GM15510 (cell line): ENCODE measurements around the gene MRPS10.

Source experiments
- POLR2A ChIP-seq: IDR thresholded peaks from 3 replicates; pipeline ENCODE4 v1.6.1; 2011; ENCODE audit warnings: borderline replicate concordance; ENCODE audit not compliant: insufficient read length; ENCODE audit errors: extremely low read depth

The MRPS10 gene

GRCh38 chr6:42217519-42218367, at the start of gene MRPS10:
MRPS10 (minus strand) TSS chr6:42217861; CDS start chr6:42217849, 12 bp downstream.
- TF ChIP-seq POLR2A = peak; percentile 95

- TF ChIP-seq POLR2A = no peak
Observed at GRCh38 chr6:42266538-42266937, 48.9 kb upstream of the MRPS10 start.

- no peak for TF ChIP-seq POLR2A
Observed at GRCh38 chr6:42264852-42265390, 47.3 kb upstream of the MRPS10 start.

DNA sequence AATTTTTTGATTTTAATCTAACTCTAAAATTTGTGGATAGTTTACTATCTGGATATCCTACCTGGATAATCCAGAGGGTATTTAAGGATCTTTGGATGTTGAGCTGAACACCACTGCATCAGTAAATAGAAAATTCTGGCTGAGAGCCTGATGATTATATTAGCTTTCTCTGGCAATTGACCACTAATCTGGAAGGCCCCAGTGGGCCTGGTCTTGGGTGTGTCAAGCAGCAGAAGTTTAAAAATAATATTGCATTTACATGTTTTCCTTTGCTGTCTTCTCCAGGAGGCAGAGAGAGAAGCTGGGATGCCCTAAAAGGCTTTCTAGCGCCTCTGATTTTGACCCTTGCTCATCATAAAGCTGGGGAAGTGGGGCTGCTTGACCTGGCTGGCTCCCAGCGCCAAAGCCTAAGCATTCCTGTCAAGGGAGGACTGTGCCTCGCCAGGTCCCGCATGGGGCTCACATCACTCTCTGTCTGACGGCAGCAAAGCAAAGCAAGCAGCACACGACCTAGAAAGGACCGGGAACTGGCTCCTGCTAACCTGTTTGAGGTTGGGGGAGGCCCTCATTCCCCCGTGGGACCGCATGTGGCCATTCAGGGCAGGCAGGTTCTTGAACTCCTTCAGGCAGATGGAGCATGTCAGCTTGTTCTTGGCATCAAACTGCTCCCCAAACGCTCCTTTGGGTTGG, 46.6 kb upstream of the MRPS10 start:
- no peak for TF ChIP-seq POLR2A

DNA sequence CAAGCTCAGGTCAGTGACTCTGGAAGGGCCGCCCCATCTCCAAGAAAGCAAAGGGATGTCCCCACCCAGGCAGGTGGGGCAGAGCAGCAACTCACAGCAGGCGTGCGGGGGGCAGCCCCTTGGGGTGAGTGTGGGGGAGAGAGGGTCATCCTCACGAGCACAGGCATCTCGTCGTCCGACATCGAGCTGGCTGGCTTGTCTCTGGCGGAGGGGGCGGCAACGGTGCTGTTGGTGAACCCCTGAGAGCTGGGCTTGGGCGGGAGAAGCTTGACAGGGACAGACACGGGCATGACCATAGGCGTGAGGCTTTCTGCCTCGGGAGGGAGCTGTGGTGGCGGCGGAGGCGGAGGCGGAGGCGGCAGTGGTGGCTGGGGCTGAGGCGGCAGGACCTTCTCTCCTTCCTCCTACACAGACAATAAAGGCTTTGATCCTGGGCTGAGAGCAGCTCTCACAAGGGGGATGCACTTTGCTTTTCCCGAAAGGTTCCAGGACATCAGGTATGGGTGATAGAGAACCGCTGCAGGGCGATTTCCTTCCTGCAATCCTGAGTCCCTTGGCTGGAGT, 45.6 kb upstream of the MRPS10 start:
- TF ChIP-seq POLR2A = no peak

DNA sequence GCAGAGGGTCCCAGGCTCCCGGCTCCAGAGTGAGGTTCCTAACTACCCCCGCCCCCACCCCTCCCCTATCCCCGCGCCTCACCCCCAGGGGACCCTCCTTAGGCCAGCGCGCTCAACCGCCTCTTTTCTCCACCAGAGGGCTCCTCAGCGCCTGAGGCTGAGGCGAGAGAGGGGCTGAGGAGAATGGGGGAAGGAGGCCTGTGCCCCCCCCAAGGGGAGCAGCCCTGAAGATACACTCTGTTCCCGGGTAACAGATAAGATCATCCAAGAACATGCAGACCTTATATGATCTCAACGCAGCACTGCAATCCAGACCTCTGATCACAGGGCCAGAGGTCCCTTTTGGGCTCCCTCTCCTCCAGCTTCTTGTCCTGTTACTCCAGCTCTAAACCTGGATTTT, 43.3 kb upstream of the MRPS10 start:
- TF ChIP-seq POLR2A = no peak

GRCh38 chr6:42260396-42260888, 42.8 kb upstream of the MRPS10 start:
- no peak for TF ChIP-seq POLR2A

- no peak for TF ChIP-seq POLR2A
Observed at GRCh38 chr6:42259841-42260395, 42.3 kb upstream of the MRPS10 start.

DNA sequence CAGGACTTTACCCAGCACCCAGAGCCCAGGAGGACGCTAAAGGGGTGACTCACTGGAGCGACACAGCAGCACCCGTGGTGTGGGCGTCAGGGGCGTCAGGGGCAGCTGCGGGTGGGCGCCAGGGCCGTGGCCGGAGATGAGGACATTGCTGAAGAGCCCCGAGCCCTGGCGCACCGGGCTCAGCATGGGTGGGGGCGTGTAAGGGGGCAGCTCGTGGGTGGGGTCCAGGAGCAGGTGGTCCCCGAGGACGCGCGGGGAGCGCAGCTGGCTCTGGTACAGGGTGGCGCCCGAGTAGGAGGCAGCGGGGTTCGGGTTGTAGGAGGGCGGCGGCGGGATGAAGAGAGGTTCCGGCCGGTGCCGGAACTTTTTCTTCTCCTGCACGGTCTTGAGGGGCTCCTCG, 41.6 kb upstream of the MRPS10 start:
- TF ChIP-seq POLR2A = no peak

- TF ChIP-seq POLR2A = no peak
Observed at GRCh38 chr6:42257614-42258013, 40.0 kb upstream of the MRPS10 start.

- TF ChIP-seq POLR2A = no peak
Observed at GRCh38 chr6:42257063-42257462, 39.4 kb upstream of the MRPS10 start.

DNA sequence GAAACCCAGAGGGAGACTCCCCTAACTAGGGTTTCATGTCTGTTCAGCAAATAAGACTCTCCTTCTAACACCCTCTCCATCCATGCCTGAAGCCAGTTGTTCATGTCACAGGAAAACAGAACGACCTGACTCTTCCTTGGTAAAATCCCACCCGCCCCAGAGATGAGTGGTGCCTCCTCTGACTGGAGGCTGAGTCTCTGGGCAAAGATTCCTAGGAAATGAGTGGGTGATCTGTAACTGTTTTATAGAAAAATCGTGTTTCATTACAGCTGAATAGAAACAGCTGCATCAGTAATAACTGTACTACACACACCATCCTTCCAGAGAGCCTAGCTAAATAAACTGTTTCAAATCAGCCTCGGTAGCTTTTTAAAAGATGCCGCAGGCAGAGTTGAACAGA, 37.4 kb upstream of the MRPS10 start:
- TF ChIP-seq POLR2A = no peak

DNA sequence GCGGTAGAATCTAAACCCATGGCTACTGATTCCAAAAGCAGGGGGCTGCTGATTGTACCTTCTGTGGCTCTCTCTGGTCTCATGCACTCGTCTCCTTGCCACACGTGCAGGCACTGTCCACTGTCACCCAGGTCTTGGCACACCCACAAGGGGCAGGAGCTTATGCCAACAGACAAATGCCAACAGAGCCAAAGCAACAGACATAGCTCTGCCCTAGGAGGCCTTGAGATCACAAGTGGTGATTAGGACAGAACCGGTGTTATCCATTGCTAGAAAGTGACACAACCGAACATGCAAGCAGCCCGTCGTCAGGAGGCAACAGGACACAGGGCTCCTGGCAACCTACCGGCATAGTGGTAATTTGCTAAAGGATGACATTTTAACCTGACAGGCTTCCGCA, 36.8 kb upstream of the MRPS10 start:
- no peak for TF ChIP-seq POLR2A

DNA sequence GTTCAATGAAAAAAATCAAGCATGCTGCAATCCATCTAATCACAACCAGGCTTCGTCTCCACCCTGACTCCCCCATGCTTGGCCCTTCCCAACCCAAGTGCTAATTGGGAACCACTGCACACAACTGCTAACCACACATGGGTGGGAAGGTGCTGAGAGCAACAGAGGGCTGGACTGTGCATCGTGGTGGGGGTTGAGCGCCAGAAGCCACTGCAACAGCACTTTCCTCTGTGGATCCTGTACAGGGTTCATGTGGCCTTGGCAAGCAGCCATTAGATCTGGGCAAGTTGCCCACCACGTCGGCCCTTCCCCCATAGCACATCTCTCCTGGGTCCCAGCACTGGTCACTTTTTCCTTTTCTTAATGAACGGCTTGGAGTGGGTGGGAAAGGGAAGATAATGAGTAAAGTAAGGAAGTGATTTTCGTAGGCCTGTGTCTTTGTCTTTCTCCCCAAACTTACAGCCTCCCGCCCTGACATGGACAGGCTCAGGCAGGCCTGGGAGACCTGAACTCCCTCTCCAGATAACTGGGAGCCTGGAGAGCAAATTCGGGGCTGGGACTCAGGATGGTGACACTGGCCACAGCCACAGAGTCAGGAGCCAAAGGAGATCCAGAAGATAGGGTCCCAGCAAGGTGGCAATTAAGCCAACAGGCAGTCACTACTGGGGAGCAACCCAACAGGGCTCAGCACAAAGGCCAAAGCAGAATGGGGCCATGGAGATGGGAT, 34.4 kb upstream of the MRPS10 start:
- no peak for TF ChIP-seq POLR2A
